Endometrial microvascular endothelial cells (primary cell): ENCODE results near the gene SBK1. TPM values are rescaled to one million over a fixed set of nuclear protein-coding genes. Genes with fewer than 3 reads are reported as not detected.

ENCODE experiments used
- in situ Hi-C: cut with HindIII; loops from 2 replicates; pipeline ENCODE4 v1.10.0; 2017; ENCODE audit warnings: low sequenced_read_pairs, low pct_unique_long_range_greater_than_20kb; ENCODE audit errors: inconsistent ontology term
- total RNA-seq: library from RNA; depleted of rRNA; stranded (reverse); fragments of >200 nt; gene quantifications from one replicate; pipeline ENCODE4 v1.2.3, GENCODE V29; 2015; ENCODE audit errors: inconsistent ontology term

The SBK1 gene
- total RNA-seq, 1 donor from 2014 or later: not detected

DNA sequence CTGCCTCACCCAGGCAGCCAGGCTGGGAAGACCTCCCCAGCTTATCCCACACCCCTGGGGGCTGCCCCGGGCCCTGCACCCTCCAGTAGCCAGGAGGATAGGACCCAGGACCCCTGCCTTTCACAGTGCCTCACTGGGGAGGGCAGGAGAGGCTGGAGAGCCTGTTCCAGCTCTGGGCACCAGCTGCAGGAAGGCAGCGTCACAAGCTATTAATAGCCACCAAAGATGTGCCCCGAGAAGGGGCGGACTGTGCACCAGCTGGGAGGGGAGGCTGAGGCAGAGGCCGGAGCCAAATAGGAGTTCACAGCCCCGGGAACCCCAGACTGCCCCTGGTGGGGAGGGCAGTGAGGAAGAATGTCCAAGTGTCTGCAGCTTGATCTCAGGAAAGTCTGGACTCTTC lies 8.8 kb downstream of the SBK1 start:
- in situ Hi-C loops: no loop called here

DNA sequence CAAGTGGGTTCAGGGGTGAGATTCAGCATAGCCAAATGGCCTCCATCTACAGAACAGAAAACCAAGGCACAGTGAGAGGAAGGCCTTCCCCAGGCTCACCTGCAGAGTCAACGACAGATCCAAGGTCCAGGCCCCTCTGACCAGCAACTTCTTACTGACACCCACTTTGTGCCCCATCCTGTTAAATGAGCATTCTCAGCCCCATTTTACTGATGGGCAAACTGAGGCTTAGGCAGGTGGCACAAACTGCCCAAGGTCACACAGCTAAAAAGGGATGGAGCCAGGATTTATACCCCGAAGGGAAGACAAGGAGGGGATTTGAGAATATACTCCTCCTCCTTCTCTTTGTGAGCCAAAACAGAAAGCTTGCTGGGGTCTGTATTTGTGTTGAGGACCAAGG lies 9.3 kb downstream of the SBK1 start:
- in situ Hi-C loops: no loop called here

DNA sequence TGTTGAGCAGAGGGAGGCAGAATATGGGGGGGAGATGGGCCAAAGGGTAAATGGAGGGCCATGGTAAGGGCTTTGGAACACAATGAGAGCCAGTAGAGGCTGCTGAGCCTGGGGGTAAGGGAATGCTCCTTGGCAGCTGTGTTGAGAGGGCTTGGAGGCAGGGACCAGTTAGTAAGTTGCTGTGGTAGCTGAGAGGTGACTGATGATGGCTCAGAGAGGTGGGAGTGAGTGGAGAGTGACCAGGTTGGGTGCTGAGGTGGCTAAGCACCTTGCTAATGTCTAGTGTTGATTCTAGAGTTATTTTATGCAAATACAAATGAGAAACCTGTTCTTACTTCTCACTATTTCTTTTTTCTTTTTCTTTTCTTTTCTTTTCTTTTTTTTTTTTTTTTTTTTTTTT lies 10.8 kb downstream of the SBK1 start:
- in situ Hi-C loops: no loop called here

- in situ Hi-C loops: no loop called here
Measured at GRCh38 chr16:28304214-28304613, 11.9 kb downstream of the SBK1 start.

GRCh38 chr16:28307936-28308335 lies 15.6 kb downstream of the SBK1 start:
- in situ Hi-C loops: no loop called here

GRCh38 chr16:28308794-28309584 lies 16.7 kb downstream of the SBK1 start:
- in situ Hi-C loops: no loop called here

DNA sequence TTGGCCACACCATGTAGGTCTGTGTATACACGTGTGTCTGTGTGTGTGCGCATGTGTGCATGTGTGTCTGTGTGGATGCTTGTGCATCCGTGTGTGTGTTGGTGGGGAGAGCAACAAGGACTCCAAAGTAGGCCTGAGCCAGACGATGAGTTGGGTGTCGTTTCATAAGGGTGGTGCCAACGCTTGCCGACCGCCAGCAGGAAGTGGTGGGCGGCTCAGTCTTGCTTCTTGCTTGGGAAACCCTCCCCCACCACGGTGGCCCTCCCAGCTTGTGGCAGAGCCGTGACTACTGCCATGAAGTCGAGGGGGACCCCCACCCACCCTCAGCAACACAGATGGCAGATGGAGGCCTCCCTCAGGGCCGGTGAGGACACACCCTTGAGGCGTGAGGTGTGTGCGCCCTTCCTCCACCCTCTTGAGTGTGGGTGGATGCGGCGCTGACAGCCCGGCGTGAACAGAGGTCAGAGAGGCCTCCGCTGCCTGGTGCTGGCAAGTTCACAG lies 17.5 kb downstream of the SBK1 start:
- in situ Hi-C loops: no loop called here

DNA sequence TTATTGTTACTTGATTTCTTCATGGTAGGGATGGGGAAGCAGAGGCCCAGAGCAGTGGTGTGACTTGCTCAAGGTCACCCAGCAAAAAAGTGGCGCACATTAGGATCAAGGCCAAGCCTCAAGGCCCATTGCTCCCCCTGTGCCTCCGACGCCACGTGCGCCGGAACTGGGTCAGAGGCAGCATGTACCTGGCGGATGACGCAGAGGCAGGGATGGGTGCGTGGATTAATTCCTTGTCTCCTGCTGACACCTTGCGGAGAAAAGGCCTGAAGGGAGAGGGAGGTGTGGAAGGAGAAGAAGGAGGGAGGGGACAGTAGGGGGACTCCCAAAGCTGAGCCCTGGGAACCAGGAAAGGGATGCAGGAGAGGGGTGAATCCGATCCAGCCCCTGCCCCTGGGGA lies 18.5 kb downstream of the SBK1 start:
- in situ Hi-C loops: no loop called here

- in situ Hi-C loops: no loop called here
Measured at GRCh38 chr16:28311413-28311812, 19.1 kb downstream of the SBK1 start.

DNA sequence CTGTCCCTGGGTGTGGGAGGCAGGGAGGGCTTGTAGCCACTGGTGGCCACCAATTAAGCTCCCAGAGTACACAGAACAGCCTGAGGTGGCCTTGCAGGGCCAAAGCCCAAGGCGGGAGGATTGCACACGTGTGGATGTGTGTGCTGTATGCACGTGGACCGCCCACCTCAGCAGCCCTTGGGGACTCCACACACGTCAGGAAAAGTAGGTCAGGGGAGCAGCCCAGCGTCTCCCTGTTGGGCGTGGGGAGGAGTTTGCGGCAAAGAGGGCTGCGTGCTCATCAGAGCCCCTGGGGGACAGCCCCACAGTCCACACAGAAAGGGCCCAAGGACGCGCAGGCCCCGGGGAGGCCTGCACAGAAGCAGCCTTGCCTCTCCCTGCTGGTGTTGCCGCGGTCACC lies 19.6 kb downstream of the SBK1 start:
- in situ Hi-C loops: no loop called here

DNA sequence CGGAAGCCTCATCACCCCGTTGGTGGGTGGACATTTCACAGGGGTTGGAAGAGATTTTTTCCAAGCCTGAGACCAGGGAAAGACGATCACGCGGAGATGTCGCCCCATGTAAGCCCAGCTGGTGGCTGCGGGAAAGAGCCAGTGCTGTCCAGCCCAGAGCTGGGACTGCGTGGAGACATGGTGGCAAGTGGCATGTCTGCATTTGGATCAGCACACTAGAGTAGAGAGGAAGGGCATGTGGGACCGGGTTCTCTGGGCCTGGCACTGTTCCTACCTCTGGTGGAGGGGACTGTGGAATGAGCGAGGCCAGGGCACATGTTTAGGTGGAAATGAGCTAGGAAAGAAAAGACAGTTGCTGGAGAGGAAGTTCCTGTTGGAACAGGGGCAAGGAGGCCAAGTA lies 20.0 kb downstream of the SBK1 start:
- in situ Hi-C loops: no loop called here

- in situ Hi-C loops: no loop called here
Measured at GRCh38 chr16:28313587-28313986, 21.3 kb downstream of the SBK1 start.

GRCh38 chr16:28316054-28316453 lies 23.7 kb downstream of the SBK1 start:
- in situ Hi-C loops: no loop called here

DNA sequence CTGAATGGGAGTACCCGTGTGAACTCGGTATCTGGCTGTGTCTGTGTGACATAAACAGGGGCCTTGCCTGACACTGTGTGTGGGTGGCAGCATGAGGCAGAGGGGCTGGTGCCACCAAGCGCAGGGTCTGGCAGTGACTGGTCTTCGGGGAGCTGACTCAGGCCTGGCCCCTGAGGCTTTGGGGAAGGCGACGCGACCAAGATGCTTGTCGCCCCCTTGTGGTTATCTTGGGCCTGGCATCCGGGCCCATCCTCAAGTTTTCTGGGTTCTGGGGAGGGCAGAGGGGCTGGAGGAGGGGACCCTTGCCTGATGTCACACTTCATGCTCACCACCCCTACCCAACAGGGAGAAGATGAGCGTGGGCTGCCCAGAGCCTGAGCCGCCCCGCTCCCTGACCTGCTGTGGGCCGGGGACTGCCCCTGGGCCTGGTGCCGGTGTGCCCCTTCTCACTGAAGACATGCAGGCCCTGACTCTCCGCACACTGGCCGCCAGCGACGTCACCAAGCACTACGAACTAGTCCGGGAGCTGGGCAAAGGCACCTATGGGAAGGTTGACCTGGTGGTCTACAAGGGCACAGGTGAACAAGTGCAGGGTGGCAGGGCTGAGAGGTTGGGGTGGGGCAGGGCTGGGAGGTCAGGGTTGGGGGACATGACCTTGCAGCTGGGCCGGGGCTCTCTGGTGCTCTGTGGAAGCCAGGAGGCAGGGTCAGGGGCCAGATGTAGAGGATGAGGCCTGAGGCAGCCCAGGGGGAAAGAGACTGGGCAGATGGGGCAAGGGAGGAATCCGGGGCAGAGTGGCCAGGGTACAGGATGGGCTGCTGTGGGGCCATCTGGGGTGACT lies 24.9 kb downstream of the SBK1 start:
- in situ Hi-C loops: no loop called here

- in situ Hi-C loops: no loop called here
Measured at GRCh38 chr16:28318042-28318744, 25.9 kb downstream of the SBK1 start.

GRCh38 chr16:28319476-28320022 lies 27.2 kb downstream of the SBK1 start:
- in situ Hi-C loops: no loop called here

- in situ Hi-C loops: no loop called here
Measured at GRCh38 chr16:28320023-28320561, 27.8 kb downstream of the SBK1 start.

GRCh38 chr16:28320741-28321140 lies 28.4 kb downstream of the SBK1 start:
- in situ Hi-C loops: no loop called here
